Activated T-cell treated with anti-CD3 and anti-CD28 coated beads, Interleukin-2, amount 50 U/mL, for 4 hours (primary cell): ENCODE data around the gene YEATS4. TPM values are rescaled to one million over a fixed set of nuclear protein-coding genes. Genes with fewer than 3 reads are reported as not detected.

ENCODE experiments used
- ATAC-seq, 2 donors: fragments of 200-7000 bp; cut with Tn5 transposase; one replicate each; pipeline ENCODE4 v1.10.0; 2021
- DNase-seq: peaks from one replicate; pipeline ENCODE4 v3.0.0-alpha.2; 2020
- H3K27me3 Mint-ChIP-seq: one replicate; pipeline ENCODE4 v1.8.0; 2021; ENCODE audit warnings: low read depth, mixed read lengths
- H3K36me3 Mint-ChIP-seq: one replicate; pipeline ENCODE4 v1.8.0; 2022; ENCODE audit warnings: mixed read lengths; ENCODE audit not compliant: insufficient read depth
- H3K4me1 Mint-ChIP-seq: one replicate; pipeline ENCODE4 v1.8.0; 2021; ENCODE audit warnings: low read depth, mixed read lengths
- H3K4me3 Mint-ChIP-seq: one replicate; pipeline ENCODE4 v1.8.0; 2021; ENCODE audit warnings: mild to moderate bottlenecking, moderate library complexity, mixed read lengths
- H3K9me3 Mint-ChIP-seq: one replicate; pipeline ENCODE4 v1.8.0; 2021; ENCODE audit warnings: mixed read lengths
- total RNA-seq, 3 donors: library from RNA; stranded (reverse); gene quantifications; one replicate each; pipeline ENCODE4 v1.2.1, GENCODE V29; 2021

The YEATS4 gene
- total RNA-seq, 3 donors from 2014 or later = 36.2 to 53.3 (median 39.8) TPM

DNA sequence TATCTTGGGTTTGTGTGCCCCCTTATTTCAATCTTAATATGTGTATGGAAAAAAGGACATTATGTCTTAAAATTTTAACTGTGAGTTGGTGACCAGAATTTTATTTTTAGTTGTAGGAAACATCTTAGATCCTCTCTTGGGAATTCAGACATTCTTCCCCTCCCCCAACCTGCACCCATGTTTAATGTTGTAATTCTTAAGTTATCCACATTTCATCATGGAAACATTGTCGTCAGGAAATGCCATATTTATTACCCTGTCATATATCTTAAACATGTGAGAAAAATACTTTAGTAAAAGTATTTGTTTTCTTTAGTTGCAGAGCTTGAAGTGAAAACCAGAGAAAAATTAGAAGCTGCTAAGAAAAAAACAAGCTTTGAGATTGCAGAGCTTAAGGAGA, 30.3 kb downstream of the YEATS4 start:
- Mint-ChIP-seq H3K4me1 (peaks cover 8% of the 10 kb centered on the region), H3K27me3 (no peaks in the 10 kb centered on the region), H3K9me3 (no peaks in the 10 kb centered on the region), H3K4me3 (no peak overlapping the region), H3K36me3 (peaks cover 26% of the 10 kb centered on the region)
- DNase-seq (no peak), ATAC-seq (no peak)

DNA sequence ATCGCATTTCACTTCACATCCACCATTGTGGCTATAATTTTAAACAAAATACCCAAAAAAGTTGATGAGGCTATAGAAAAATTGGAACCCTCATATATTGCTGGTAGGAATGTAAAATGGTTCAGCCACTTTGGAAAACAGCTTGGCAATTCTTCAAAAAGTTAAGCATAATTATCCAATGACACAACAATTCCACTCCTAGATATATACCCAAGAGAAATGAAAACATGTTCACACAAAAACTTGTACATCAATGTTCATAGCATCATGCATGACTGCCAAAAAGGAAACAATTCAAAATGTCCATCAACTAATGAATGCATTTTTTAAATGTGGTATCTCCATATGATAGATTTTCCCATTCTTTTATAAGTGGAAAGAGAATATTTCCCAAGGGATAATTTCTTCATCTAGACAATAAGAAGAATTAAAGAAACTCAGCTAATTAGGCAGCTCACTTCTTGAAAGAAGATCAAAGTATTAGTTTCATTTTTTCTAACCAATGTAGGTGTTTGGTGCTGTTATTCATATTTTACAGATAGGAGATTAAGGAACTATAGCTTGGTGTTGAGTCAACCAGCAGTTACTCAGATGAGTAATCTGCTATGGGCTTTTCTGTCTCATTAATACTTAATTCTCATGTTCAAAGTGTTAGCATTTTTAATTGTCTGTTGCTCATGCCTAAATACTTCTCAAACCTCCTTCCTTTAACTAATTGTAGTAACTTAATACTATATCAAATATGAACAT, 32.8 kb downstream of the YEATS4 start:
- H3K4me3 Mint-ChIP-seq = no peak overlapping the region
- peaks cover 9% of the 10 kb centered on the region for H3K9me3 Mint-ChIP-seq
- H3K4me1 Mint-ChIP-seq = peaks cover 8% of the 10 kb centered on the region
- DNase-seq = no peak
- H3K36me3 Mint-ChIP-seq = peaks cover 38% of the 10 kb centered on the region
- H3K27me3 Mint-ChIP-seq = no peaks in the 10 kb centered on the region
- peak; percentile 82 to 91 for ATAC-seq

DNA sequence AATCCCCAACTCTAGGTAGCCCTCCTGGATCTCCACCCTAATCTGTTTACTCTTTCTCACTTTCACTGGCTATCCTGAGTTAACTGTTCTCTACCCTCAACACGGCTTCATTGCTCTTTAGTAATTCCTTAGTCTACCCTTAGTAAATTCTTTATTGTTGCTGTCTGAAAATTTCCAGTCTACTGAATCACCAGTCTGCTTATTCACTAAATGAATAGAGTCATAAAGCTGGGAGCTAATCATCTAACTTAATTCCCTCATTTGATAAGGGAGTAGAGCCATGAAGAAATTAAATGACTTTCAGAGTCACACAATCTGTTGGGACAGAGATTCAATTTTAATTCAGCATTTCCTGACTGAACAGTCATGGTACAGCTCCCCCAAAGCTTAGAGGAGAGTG, 36.5 kb downstream of the YEATS4 start:
- H3K27me3 Mint-ChIP-seq = no peaks in the 10 kb centered on the region
- peaks cover 6% of the 10 kb centered on the region for H3K4me1 Mint-ChIP-seq
- peaks cover 35% of the 10 kb centered on the region for H3K36me3 Mint-ChIP-seq

DNA sequence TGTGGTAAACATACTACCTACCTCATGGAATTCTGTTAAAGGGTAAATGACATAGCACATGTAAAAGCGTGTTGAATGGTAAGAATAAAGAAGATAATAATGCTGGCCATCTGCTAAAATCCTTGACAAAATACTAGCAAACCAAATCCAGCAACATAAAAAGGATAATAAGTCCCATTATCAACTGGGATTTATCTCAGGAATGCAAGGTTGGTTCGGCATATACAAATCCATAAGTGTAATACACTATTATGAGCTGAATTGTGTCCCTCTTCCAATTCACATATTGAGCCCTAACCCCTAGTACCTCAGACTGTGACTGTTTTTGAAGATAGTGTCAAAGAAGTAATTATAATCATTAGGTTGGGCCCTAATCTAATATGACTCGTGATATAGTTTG, 37.4 kb downstream of the YEATS4 start:
- H3K4me3 Mint-ChIP-seq = no peak overlapping the region
- H3K27me3 Mint-ChIP-seq = no peaks in the 10 kb centered on the region
- DNase-seq (no peak), ATAC-seq (no peak)
- H3K9me3 Mint-ChIP-seq = peaks cover 9% of the 10 kb centered on the region
- H3K4me1 Mint-ChIP-seq = peaks cover 6% of the 10 kb centered on the region
- peaks cover 28% of the 10 kb centered on the region for H3K36me3 Mint-ChIP-seq

More for the DNA sequence above, 36.5 kb downstream of the YEATS4 start:
- ATAC-seq = no peak
- Mint-ChIP-seq H3K9me3 (peaks cover 9% of the 10 kb centered on the region), H3K4me3 (no peak overlapping the region)
- DNase-seq = no peak

DNA sequence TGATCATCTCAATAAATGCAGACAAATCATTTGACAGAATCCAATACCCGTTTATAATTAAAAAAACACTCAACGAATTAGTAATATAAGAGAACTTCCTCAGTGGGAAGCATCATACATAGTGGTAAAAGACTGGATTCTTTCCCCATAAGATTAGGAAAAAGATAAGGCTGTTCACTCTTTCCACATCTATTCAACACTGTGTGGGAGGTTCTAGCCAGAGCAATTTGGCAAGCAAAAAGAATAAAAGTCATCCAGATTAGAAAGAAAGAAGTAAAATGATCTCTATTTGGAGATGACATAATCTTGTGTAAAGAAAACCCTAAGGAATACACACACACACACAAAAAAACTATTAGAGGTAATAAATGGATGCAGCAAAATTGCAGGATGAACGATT, 38.4 kb downstream of the YEATS4 start:
- H3K36me3 Mint-ChIP-seq = peaks cover 25% of the 10 kb centered on the region
- H3K27me3 Mint-ChIP-seq = no peaks in the 10 kb centered on the region
- H3K9me3 Mint-ChIP-seq = peaks cover 9% of the 10 kb centered on the region
- H3K4me3 Mint-ChIP-seq = no peak overlapping the region
- H3K4me1 Mint-ChIP-seq = no peaks in the 10 kb centered on the region
- DNase-seq (no peak), ATAC-seq (no peak)

DNA sequence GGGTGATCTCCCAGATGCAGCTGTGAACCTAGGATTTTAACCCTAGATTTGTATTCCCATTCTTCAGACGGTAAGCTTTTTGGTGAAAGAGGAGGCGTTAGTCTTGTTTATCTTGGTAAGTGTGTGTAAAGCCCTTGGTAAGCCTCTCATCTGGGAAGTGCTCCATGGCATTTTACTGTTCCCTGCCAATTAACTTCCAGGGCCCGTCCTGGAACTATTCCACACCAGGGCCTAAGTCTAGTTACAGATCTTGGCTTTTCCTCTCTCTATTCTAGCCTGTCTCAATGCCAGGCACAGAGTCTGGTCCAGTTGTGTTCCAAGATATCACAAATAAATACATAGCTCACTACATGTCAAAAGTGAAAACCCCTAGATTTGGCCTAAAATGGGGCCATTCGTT, 42.4 kb downstream of the YEATS4 start:
- no peak overlapping the region for H3K4me3 Mint-ChIP-seq
- H3K27me3 Mint-ChIP-seq = no peaks in the 10 kb centered on the region
- H3K36me3 Mint-ChIP-seq = peaks cover 14% of the 10 kb centered on the region
- ATAC-seq = no peak
- DNase-seq = no peak
- no peaks in the 10 kb centered on the region for H3K4me1 Mint-ChIP-seq
- peaks cover under 1% of the 10 kb centered on the region for H3K9me3 Mint-ChIP-seq

DNA sequence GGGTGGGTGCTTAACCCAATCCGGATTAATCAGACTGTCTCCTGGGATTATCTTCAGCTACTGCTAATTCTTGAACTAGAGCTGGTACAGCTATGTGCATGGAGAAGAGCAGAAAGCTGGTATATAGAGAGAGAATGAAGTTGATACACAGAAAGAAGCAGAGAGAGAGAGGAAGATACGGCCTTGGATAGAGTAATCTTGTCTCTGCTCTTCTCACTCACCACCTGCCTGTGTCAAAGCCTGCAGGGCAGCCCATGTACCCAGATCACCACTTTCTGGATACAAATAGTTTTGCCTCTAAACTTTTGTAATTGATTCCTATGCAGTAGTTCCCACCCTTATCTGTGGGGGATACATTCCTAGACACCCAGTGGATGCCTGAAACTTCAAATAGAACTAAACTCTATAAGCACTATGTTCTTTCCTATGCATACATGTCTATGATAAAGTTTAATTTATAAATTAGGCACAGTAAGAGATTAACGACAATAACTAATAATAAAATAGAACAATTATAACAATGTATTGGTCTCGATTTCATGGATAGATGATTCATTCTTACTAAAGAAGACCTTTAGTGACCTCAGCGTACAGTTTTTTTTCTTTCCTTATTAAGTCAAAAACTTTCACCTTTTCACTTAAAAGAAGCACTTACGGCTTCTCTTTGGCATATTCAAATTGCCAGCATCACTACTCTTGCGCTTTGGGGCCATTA, 45.5 kb downstream of the YEATS4 start:
- no peaks in the 10 kb centered on the region for H3K9me3 Mint-ChIP-seq
- DNase-seq (no peak), ATAC-seq (no peak)
- H3K27me3 Mint-ChIP-seq = no peaks in the 10 kb centered on the region
- no peak overlapping the region for H3K4me3 Mint-ChIP-seq
- no peaks in the 10 kb centered on the region for H3K4me1 Mint-ChIP-seq
- H3K36me3 Mint-ChIP-seq = peaks cover 3% of the 10 kb centered on the region

DNA sequence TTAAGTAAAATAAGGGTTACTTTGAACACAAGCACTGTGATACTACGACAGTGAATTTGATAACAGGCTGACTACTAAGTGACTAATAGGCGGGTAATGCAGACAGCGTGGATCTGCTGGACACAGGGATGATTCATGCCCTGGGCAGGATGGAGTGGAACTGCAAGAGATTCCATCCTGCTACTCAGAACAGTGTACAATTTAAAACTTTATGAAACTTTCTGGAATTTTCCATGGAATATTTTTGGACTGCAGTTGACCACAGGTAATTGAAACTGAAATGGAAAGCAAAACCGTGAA, 46.0 kb downstream of the YEATS4 start:
- DNase-seq = no peak
- ATAC-seq = no peak
- no peak overlapping the region for H3K4me3 Mint-ChIP-seq
- H3K36me3 Mint-ChIP-seq = peaks cover 6% of the 10 kb centered on the region
- H3K9me3 Mint-ChIP-seq = no peaks in the 10 kb centered on the region
- H3K27me3 Mint-ChIP-seq = no peaks in the 10 kb centered on the region
- no peaks in the 10 kb centered on the region for H3K4me1 Mint-ChIP-seq

DNA sequence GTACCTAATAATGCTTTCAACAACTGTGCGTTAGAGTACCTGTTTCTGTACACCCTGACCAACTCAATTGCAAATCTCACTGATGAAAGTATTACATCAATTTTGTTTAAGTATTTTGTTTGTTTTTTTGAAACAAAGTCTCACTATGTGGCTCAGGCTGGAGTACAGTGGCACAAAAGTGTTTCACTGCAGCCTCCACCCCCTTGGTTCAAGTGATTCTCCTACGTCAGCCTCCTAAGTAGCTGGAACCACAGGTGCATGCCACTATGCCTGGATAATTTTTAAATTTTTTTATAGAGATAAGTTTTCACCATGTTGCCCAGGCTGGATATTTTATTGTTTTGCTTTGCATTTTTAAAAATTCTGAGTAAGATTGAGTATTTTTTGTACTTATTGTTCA, 46.7 kb downstream of the YEATS4 start:
- ATAC-seq (no peak), DNase-seq (no peak)
- Mint-ChIP-seq H3K4me3 (no peak overlapping the region), H3K36me3 (peaks cover 6% of the 10 kb centered on the region), H3K27me3 (no peaks in the 10 kb centered on the region), H3K4me1 (no peaks in the 10 kb centered on the region), H3K9me3 (no peaks in the 10 kb centered on the region)

DNA sequence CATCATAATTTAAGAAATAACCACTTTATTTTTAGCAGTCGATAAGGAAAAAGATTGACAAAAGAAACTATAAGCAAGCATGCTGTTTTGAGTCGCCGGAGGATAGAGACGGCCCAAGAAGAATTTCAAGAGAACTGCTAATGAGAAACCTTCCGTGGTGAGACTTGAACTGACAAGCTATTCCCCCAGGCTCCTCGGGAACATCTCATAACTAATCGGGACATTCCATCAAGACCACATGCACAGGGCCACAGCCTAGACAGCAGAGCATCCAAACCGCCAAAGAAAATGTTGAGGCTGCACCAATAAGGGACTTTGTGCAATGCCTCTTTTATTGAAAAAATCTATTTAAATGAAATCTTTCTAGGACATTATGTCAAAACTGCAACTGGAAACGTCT, 51.0 kb downstream of the YEATS4 start:
- H3K4me3 Mint-ChIP-seq = no peak overlapping the region
- H3K4me1 Mint-ChIP-seq = no peaks in the 10 kb centered on the region
- H3K9me3 Mint-ChIP-seq = no peaks in the 10 kb centered on the region
- ATAC-seq (no peak), DNase-seq (no peak)
- H3K27me3 Mint-ChIP-seq = no peaks in the 10 kb centered on the region
- peaks cover 6% of the 10 kb centered on the region for H3K36me3 Mint-ChIP-seq

DNA sequence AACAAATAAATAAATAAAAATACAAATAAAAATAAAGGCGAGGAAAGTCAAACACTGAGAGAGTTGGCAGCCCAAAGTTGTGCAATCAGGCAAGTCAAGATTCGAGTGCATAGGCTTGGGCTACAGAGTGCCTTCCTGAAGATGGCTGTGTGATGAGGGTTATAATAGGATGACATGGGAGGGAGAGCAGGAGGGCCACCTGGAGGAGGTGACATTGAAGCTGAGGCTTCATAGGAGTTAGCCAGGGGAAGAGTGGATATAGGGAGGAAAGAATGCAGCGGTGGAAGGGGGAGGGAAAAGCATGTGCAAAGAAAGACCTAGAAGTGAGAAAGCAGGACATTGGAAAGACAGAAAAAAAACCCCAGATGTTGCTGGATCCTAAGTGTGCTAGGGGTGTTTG, 53.1 kb downstream of the YEATS4 start:
- H3K27me3 Mint-ChIP-seq = no peaks in the 10 kb centered on the region
- ATAC-seq (no peak), DNase-seq (no peak)
- no peak overlapping the region for H3K4me3 Mint-ChIP-seq
- H3K4me1 Mint-ChIP-seq = no peaks in the 10 kb centered on the region
- no peaks in the 10 kb centered on the region for H3K9me3 Mint-ChIP-seq
- peaks cover 6% of the 10 kb centered on the region for H3K36me3 Mint-ChIP-seq

DNA sequence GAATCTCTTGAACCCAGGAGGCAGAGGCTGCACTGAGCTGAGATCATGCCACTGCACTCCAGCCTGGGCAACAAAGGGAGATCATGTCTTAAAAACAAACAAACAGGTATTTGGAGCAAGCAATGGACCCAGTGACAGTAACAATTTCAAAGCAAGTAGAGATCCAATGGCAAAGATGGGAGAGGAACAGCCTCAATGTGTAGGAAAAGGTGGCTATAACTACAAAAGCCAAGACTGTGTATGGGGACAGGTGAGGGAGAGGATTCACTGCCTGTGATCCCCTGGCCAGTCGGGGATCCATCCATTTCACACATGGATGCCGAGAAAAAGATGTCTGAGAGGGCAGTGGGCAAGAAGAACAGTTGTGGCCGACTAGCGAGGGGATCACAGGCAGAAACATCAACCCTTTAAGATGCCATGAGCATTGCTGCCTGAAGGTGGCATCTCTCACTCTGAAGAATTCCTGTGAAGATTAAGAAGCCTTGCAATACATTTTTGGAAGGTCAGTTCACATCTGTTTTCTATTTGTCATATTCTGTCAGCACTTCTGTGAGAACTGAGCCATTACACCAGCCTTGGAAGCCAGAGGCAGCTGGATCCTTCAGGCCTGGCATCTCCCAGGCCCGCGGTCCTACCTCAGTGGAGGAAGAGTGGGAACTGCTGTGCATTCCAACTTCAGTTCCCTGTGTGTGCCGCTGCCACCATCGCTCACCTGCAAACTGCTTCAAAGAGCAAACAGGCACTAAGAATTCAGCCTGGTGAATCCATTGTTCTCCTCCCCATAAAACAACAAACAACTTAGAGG, 56.1 kb downstream of the YEATS4 start:
- H3K36me3 Mint-ChIP-seq = no peaks in the 10 kb centered on the region
- H3K27me3 Mint-ChIP-seq = no peaks in the 10 kb centered on the region
- no peak for DNase-seq
- H3K4me3 Mint-ChIP-seq = no peak overlapping the region
- H3K9me3 Mint-ChIP-seq = no peaks in the 10 kb centered on the region
- no peaks in the 10 kb centered on the region for H3K4me1 Mint-ChIP-seq
- ATAC-seq = no peak

DNA sequence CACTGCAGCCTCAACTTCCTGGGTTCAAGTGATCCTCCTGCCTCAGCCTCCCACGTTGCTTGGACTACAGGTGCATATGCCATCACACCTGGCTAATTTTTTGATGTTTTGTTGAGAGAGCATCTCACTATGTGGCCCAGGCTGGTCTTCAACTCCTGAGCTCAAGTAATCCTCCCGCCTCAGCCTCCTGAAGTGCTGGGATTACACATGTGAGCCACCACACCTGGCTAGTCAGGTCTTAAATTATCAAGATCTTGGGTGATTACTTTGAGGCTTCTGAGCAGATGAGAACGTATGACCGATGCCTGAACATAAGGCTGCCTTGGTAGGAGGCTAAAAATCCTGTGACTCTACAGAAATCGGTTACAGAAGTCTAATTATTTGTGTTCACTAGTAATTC, 57.7 kb downstream of the YEATS4 start:
- H3K27me3 Mint-ChIP-seq = no peaks in the 10 kb centered on the region
- no peak overlapping the region for H3K4me3 Mint-ChIP-seq
- DNase-seq = no peak
- ATAC-seq = no peak
- no peaks in the 10 kb centered on the region for H3K4me1 Mint-ChIP-seq
- H3K9me3 Mint-ChIP-seq = no peaks in the 10 kb centered on the region
- H3K36me3 Mint-ChIP-seq = no peaks in the 10 kb centered on the region

DNA sequence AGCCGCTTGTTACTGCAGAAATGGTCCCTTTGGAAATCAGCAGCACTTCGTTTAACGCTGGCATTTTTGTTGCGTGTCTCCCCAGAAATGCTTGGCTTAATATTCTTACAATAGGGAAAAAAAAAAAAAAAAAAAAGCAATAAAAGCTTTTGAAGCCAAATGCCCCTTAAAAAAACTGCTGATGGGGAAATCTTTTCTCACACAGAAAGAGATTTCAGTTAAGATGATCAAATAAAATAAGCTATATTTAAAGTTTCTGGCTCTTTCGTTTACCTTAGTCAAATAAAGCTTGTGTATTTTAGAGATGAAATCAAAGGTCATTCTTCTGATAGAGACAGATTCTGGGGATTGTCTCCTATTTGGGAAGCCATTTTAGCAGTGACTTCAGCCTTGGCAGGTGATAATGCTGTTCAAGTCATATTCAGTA, 58.2 kb downstream of the YEATS4 start:
- no peak for ATAC-seq

DNA sequence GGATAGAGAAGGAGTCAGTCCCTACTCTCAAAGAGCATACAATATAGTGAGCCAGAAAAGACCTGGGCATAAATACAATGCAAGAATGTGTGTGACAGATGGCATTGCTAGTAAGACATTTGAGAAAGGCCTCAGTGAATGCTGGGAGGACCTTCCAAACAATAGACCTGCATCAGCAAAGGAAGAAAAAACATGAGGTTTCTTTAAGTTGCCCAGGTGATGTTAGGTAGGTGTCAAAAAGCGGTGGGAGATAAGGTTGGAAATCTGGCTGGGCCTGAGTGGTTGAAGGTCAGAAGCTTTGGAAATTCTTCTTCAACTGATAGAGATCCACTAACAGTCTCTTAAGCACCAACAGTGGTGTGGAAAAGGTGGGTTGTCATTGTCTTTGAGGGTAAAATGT, 60.2 kb downstream of the YEATS4 start:
- Mint-ChIP-seq H3K4me3 (no peak overlapping the region), H3K36me3 (no peaks in the 10 kb centered on the region), H3K9me3 (no peaks in the 10 kb centered on the region), H3K4me1 (no peaks in the 10 kb centered on the region), H3K27me3 (no peaks in the 10 kb centered on the region)
- ATAC-seq = no peak
- DNase-seq = no peak

More for the DNA sequence above, 58.2 kb downstream of the YEATS4 start:
- no peaks in the 10 kb centered on the region for H3K27me3 Mint-ChIP-seq
- H3K4me1 Mint-ChIP-seq = no peaks in the 10 kb centered on the region
- H3K36me3 Mint-ChIP-seq = no peaks in the 10 kb centered on the region
- no peaks in the 10 kb centered on the region for H3K9me3 Mint-ChIP-seq
- no peak for DNase-seq
- H3K4me3 Mint-ChIP-seq = no peak overlapping the region
